ENCODE data around the gene CFAP298.

CFAP298 gene

GRCh38 chr21:32590130-32590529 lies 22.0 kb downstream of the CFAP298 start:
- ChIA-PET CTCF (interaction anchor here (0.6 to 1.0 kb wide), 3 partner anchors 11 to 109 kb away, joined by 3 to 5 read pairs (median 4); no protein-coding TSS in a partner anchor), POLR2A (no interaction called here)

GRCh38 chr21:32587651-32588050 lies 24.5 kb downstream of the CFAP298 start:
- TF ChIP-seq NFRKB (IDR thresholded peaks at IDR 0.05) (no peak), FOXM1 (IDR thresholded peaks at IDR 0.05; ENCODE audit: borderline replicate concordance) (no peak), ZNF384 (IDR thresholded peaks at IDR 0.05) (no peak), TARDBP (IDR thresholded peaks at IDR 0.05) (no peak), HDGF (IDR thresholded peaks at IDR 0.05; ENCODE audit: borderline replicate concordance) (no peak), PKNOX1 (IDR thresholded peaks at IDR 0.05) (no peak), LEF1 (IDR thresholded peaks at IDR 0.05; ENCODE audit: borderline replicate concordance) (no peak), ARNT (IDR thresholded peaks at IDR 0.05) (no peak), L3MBTL2 (conservative IDR thresholded peaks at IDR 0.05) (no peak), ELF4 (IDR thresholded peaks at IDR 0.05) (no peak), SP1 (IDR thresholded peaks at IDR 0.05) (no peak), BHLHE40 (IDR thresholded peaks at IDR 0.05; ENCODE audit: borderline replicate concordance) (no peak), CTBP1 (IDR thresholded peaks at IDR 0.05; ENCODE audit: borderline replicate concordance) (no peak), FOXA1 (IDR thresholded peaks at IDR 0.05) (no peak), FOXK2 (IDR thresholded peaks at IDR 0.05) (no peak), SUZ12 (IDR thresholded peaks at IDR 0.05) (no peak)
- ChIA-PET CTCF (no interaction called here), POLR2A (no interaction called here)
- DNase-seq (ENCODE audit: extremely low spot score): no peak

More at GRCh38 chr21:32590130-32590529, 22.0 kb downstream of the CFAP298 start:
- TF ChIP-seq ELF4 (IDR thresholded peaks at IDR 0.05) (no peak), FOXK2 (IDR thresholded peaks at IDR 0.05) (no peak), FOXM1 (IDR thresholded peaks at IDR 0.05; ENCODE audit: borderline replicate concordance) (no peak)
- no peak for DNase-seq (ENCODE audit: extremely low spot score)

DNA sequence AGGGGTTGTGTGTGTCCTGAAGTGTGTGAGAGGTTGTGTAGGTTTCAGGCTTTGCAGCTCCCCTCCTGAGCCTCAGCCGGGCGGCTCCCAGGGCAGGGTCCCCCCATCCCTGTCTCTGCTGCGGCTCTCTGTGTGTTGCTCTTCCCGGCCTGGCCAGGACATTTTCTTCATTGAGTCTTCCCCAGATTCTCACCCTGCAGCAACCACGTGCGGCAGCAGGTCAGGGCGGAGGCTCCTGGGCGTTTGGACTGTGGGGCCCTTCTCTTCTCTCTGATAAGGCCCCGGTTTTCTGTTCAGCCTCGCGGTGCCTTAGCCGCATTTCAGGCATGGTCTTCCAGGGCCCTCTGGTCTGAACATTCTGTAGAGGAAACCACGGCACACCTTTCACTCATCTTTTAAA lies 25.1 kb downstream of the CFAP298 start:
- ChIA-PET POLR2A (no interaction called here), CTCF (no interaction called here)
- TF ChIP-seq TARDBP (IDR thresholded peaks at IDR 0.05) (no peak), ELF4 (IDR thresholded peaks at IDR 0.05) (no peak), FOXK2 (IDR thresholded peaks at IDR 0.05) (no peak), BHLHE40 (IDR thresholded peaks at IDR 0.05; ENCODE audit: borderline replicate concordance) (no peak), ZNF384 (IDR thresholded peaks at IDR 0.05) (no peak), CTBP1 (IDR thresholded peaks at IDR 0.05; ENCODE audit: borderline replicate concordance) (no peak), FOXM1 (IDR thresholded peaks at IDR 0.05; ENCODE audit: borderline replicate concordance) (no peak), HDGF (IDR thresholded peaks at IDR 0.05; ENCODE audit: borderline replicate concordance) (no peak), PKNOX1 (IDR thresholded peaks at IDR 0.05) (no peak), NFRKB (IDR thresholded peaks at IDR 0.05) (no peak), FOXA1 (IDR thresholded peaks at IDR 0.05) (no peak), SUZ12 (IDR thresholded peaks at IDR 0.05) (no peak), ARNT (IDR thresholded peaks at IDR 0.05) (no peak), LEF1 (IDR thresholded peaks at IDR 0.05; ENCODE audit: borderline replicate concordance) (no peak), SP1 (IDR thresholded peaks at IDR 0.05) (no peak), L3MBTL2 (conservative IDR thresholded peaks at IDR 0.05) (no peak)
- no peak for DNase-seq (ENCODE audit: extremely low spot score)

- no peak for TF ChIP-seq PKNOX1 (IDR thresholded peaks at IDR 0.05)
- no peak for TF ChIP-seq HDGF (IDR thresholded peaks at IDR 0.05; ENCODE audit: borderline replicate concordance)
- TF ChIP-seq FOXK2 (IDR thresholded peaks at IDR 0.05): no peak
- TF ChIP-seq ARNT (IDR thresholded peaks at IDR 0.05): no peak
- no peak for TF ChIP-seq SP1 (IDR thresholded peaks at IDR 0.05)
- TF ChIP-seq SUZ12 (IDR thresholded peaks at IDR 0.05): no peak
- TF ChIP-seq ZNF384 (IDR thresholded peaks at IDR 0.05): no peak
- TF ChIP-seq NFRKB (IDR thresholded peaks at IDR 0.05): no peak
- TF ChIP-seq ELF4 (IDR thresholded peaks at IDR 0.05): no peak
- no peak for TF ChIP-seq BHLHE40 (IDR thresholded peaks at IDR 0.05; ENCODE audit: borderline replicate concordance)
- TF ChIP-seq FOXM1 (IDR thresholded peaks at IDR 0.05; ENCODE audit: borderline replicate concordance): no peak
- TF ChIP-seq CTBP1 (IDR thresholded peaks at IDR 0.05; ENCODE audit: borderline replicate concordance): no peak
- no peak for TF ChIP-seq FOXA1 (IDR thresholded peaks at IDR 0.05)
- TF ChIP-seq L3MBTL2 (conservative IDR thresholded peaks at IDR 0.05): no peak
- ChIA-PET CTCF (no interaction called here), POLR2A (no interaction called here)
- DNase-seq (ENCODE audit: extremely low spot score): no peak
Observed at GRCh38 chr21:32585970-32586369, 26.2 kb downstream of the CFAP298 start.

- DNase-seq (ENCODE audit: extremely low spot score): no peak
- CTCF ChIA-PET: no interaction called here
- POLR2A ChIA-PET: interaction anchor here (1.1 kb wide), 1 partner anchor 16 kb away, joined by 3 read pairs; no protein-coding TSS in a partner anchor
- TF ChIP-seq SP1 (IDR thresholded peaks at IDR 0.05) (no peak), PKNOX1 (IDR thresholded peaks at IDR 0.05) (no peak), HDGF (IDR thresholded peaks at IDR 0.05; ENCODE audit: borderline replicate concordance) (no peak), ZNF384 (IDR thresholded peaks at IDR 0.05) (no peak), ARNT (IDR thresholded peaks at IDR 0.05) (no peak), BHLHE40 (IDR thresholded peaks at IDR 0.05; ENCODE audit: borderline replicate concordance) (no peak), ELF4 (IDR thresholded peaks at IDR 0.05) (no peak), FOXM1 (IDR thresholded peaks at IDR 0.05; ENCODE audit: borderline replicate concordance) (no peak), FOXA1 (IDR thresholded peaks at IDR 0.05) (no peak), L3MBTL2 (conservative IDR thresholded peaks at IDR 0.05) (no peak), SUZ12 (IDR thresholded peaks at IDR 0.05) (no peak), FOXK2 (IDR thresholded peaks at IDR 0.05) (no peak), LEF1 (IDR thresholded peaks at IDR 0.05; ENCODE audit: borderline replicate concordance) (no peak), TARDBP (IDR thresholded peaks at IDR 0.05) (no peak), NFRKB (IDR thresholded peaks at IDR 0.05) (no peak), CTBP1 (IDR thresholded peaks at IDR 0.05; ENCODE audit: borderline replicate concordance) (no peak)
Observed at GRCh38 chr21:32585042-32585710, 27.0 kb downstream of the CFAP298 start, which contains the start of gene TCP10L. Gene TCP10L (minus strand): TSS chr21:32585523. CDS start chr21:32584304, 1,219 bp downstream.

Measured in HEK293T (cell line).